DND-41 (cell line): Measurements from ENCODE around the gene TBX18.

Source experiments
- ATAC-seq: fragments of 200-7000 bp; cut with Tn5 transposase; 3 replicates; pipeline ENCODE4 v1.9.1; 2021; ENCODE audit warnings: low read depth; ENCODE audit not compliant: insufficient read depth
- DNase-seq: peaks from one replicate; pipeline ENCODE4 v3.0.0-alpha.2; 2020
- H2AFZ ChIP-seq: 2 replicates; pipeline ENCODE4 v1.6.0; 2012; ENCODE audit warnings: low read depth, low read length
- H3K27ac ChIP-seq: 2 replicates; pipeline ENCODE4 v1.5.1; 2012; ENCODE audit warnings: low read length, inconsistent platforms
- H3K27me3 ChIP-seq: fragments of 200-600 bp; sonication (generic); 2 replicates; pipeline ENCODE4 v1.6.0; 2012; ENCODE audit warnings: low read length, mild to moderate bottlenecking, inconsistent platforms; ENCODE audit not compliant: insufficient read depth, poor library complexity
- H3K36me3 ChIP-seq: 2 replicates; pipeline ENCODE4 v1.5.1; 2012; ENCODE audit warnings: low read length, inconsistent platforms; ENCODE audit not compliant: insufficient read depth
- H3K4me1 ChIP-seq: 2 replicates; pipeline ENCODE4 v1.5.1; 2012; ENCODE audit warnings: mild to moderate bottlenecking, low read length; ENCODE audit not compliant: insufficient read depth
- H3K4me2 ChIP-seq: 2 replicates; pipeline ENCODE4 v1.6.0; 2012; ENCODE audit warnings: mild to moderate bottlenecking, moderate library complexity, low read length, inconsistent platforms; ENCODE audit not compliant: insufficient read depth
- H3K4me3 ChIP-seq, 2 experiments: fragments of 200-600 bp in 1 of 2; shearing (Covaris generic) in 1 of 2; 2 replicates each; pipeline ENCODE4 v1.5.1; 2012 to 2016; ENCODE audit warnings: inconsistent platforms in 2 of 2, low read length in 2 of 2, mild to moderate bottlenecking in 2 of 2, low read depth in 1 of 2, moderate library complexity in 1 of 2
- H3K79me2 ChIP-seq: 2 replicates; pipeline ENCODE4 v1.6.0; 2012; ENCODE audit warnings: low read length, inconsistent platforms; ENCODE audit not compliant: insufficient read depth
- H3K9ac ChIP-seq: 2 replicates; pipeline ENCODE4 v1.6.0; 2012; ENCODE audit warnings: low read depth, mild to moderate bottlenecking, inconsistent platforms, low read length, moderate library complexity
- H3K9me3 ChIP-seq: 2 replicates; pipeline ENCODE4 v1.5.1; 2012; ENCODE audit warnings: low read length, moderate library complexity, mild to moderate bottlenecking, inconsistent platforms; ENCODE audit not compliant: insufficient read depth, severe bottlenecking
- H4K20me1 ChIP-seq: 2 replicates; pipeline ENCODE4 v1.6.0; 2012; ENCODE audit warnings: low read length; ENCODE audit not compliant: insufficient read depth
- CTCF ChIP-seq: IDR thresholded peaks from 2 replicates; pipeline ENCODE4 v1.5.1; 2012; ENCODE audit warnings: borderline replicate concordance, low read length, moderate library complexity, mild to moderate bottlenecking; ENCODE audit not compliant: poor library complexity, severe bottlenecking; ENCODE audit errors: extremely low read depth
- EZH2 ChIP-seq: IDR thresholded peaks from 3 replicates; pipeline ENCODE4 v1.6.1; 2012; ENCODE audit warnings: borderline replicate concordance, low read depth, mild to moderate bottlenecking, moderate library complexity, low read length, inconsistent platforms; ENCODE audit not compliant: severe bottlenecking

The TBX18 gene

GRCh38 chr6:84718038-84718955, 46.1 kb downstream of the TBX18 start:
- H4K20me1 ChIP-seq = no peaks in the 10 kb centered on the region
- TF ChIP-seq EZH2 = no peak
- TF ChIP-seq CTCF = no peak
- H3K4me3 ChIP-seq = no peak overlapping the region
- H3K79me2 ChIP-seq = no peaks in the 10 kb centered on the region
- no peak overlapping the region for H2AFZ ChIP-seq
- no peak overlapping the region for H3K9ac ChIP-seq
- no peaks in the 10 kb centered on the region for H3K4me1 ChIP-seq
- no peaks in the 10 kb centered on the region for H3K36me3 ChIP-seq
- H3K27me3 ChIP-seq = no peaks in the 10 kb centered on the region
- ATAC-seq (no peak), DNase-seq (no peak)
- H3K9me3 ChIP-seq = no peaks in the 10 kb centered on the region
- H3K4me2 ChIP-seq = no peak overlapping the region
- H3K27ac ChIP-seq = no peak overlapping the region

DNA sequence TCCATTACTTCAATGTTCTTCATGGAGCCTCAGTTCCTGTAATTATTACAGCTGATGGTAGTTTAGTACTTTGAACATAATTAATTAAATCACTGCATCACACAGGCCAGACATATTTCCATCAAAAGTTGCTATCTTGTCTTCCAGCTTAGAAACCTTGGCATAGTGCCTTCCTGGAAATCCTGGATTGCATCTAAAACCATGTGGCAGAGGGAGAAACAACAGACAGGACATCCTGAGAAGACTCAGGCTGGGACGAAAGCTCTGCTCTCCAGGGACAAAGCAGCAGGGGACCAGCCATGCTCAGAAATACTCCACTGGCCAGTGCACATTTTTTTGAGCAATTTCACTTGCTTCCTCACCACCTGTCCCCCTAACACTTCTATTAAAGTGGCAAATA, 55.3 kb downstream of the TBX18 start:
- H4K20me1 ChIP-seq = no peaks in the 10 kb centered on the region
- H3K4me3 ChIP-seq = no peak overlapping the region
- no peak overlapping the region for H3K27ac ChIP-seq
- no peak overlapping the region for H3K4me2 ChIP-seq
- H3K36me3 ChIP-seq = no peaks in the 10 kb centered on the region
- TF ChIP-seq CTCF (no peak), EZH2 (no peak)
- no peak for DNase-seq
- H3K9ac ChIP-seq = no peak overlapping the region
- ATAC-seq = no peak
- H3K79me2 ChIP-seq = no peaks in the 10 kb centered on the region
- H3K4me1 ChIP-seq = no peaks in the 10 kb centered on the region
- no peaks in the 10 kb centered on the region for H3K27me3 ChIP-seq
- no peaks in the 10 kb centered on the region for H3K9me3 ChIP-seq
- H2AFZ ChIP-seq = no peak overlapping the region

DNA sequence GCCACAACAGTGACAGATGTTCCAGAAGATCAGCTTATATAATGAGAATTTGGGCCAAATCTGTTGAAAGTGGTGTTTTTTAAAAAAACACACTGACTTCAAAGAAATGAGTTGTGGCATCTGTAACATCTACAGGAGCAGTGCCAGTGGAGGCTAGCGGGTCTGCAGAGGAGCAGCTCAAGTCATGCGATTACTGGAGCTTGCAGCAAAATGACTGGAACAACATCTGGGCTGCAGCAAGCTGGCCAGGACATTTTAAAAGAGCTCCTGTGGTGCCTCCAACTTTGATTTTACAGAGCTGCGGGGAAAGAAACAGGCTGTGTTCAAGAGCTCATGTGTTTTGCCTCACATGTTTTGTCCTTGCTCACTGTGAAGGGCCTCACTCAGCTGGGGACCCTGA, 57.2 kb downstream of the TBX18 start:
- H3K36me3 ChIP-seq = no peaks in the 10 kb centered on the region
- H3K9me3 ChIP-seq = no peaks in the 10 kb centered on the region
- ATAC-seq (no peak), DNase-seq (no peak)
- no peak overlapping the region for H3K4me3 ChIP-seq
- H3K27ac ChIP-seq = no peak overlapping the region
- H4K20me1 ChIP-seq = no peaks in the 10 kb centered on the region
- H3K4me1 ChIP-seq = no peaks in the 10 kb centered on the region
- no peak overlapping the region for H3K4me2 ChIP-seq
- TF ChIP-seq CTCF (no peak), EZH2 (no peak)
- H3K9ac ChIP-seq = no peak overlapping the region
- H3K79me2 ChIP-seq = no peaks in the 10 kb centered on the region
- H2AFZ ChIP-seq = no peak overlapping the region
- no peaks in the 10 kb centered on the region for H3K27me3 ChIP-seq
